Adrenal gland (tissue), 5 donors: ENCODE measurements around the gene MRGPRF.

ENCODE experiments used
- POLR2A ChIP-seq, 2 donors: fragments of 450-650 bp; IDR thresholded peaks; one replicate each; pipeline ENCODE4 v1.6.1; 2017; ENCODE audit warnings: antibody characterized with exemption in 2 of 2, mild to moderate bottlenecking in 2 of 2, moderate library complexity in 1 of 2
- TF ChIP-seq, protein P1 (sequence below), 6 experiments: fragments of 450-650 bp in 4 of 6; fragments of 200-600 bp in 2 of 6; sonication (generic) in 1 of 6; IDR thresholded peaks; 1 replicate in 5 of 6; 2 replicates in 1 of 6; pipeline versions ENCODE4 v1.5.1 to v1.8.0; 2016 to 2021; ENCODE audit warnings: antibody characterized with exemption in 6 of 6, mild to moderate bottlenecking in 2 of 6, moderate library complexity in 1 of 6
- donor health status: DM: no; HTN: no; CAD: no.

- TF ChIP-seq, protein P1, sequence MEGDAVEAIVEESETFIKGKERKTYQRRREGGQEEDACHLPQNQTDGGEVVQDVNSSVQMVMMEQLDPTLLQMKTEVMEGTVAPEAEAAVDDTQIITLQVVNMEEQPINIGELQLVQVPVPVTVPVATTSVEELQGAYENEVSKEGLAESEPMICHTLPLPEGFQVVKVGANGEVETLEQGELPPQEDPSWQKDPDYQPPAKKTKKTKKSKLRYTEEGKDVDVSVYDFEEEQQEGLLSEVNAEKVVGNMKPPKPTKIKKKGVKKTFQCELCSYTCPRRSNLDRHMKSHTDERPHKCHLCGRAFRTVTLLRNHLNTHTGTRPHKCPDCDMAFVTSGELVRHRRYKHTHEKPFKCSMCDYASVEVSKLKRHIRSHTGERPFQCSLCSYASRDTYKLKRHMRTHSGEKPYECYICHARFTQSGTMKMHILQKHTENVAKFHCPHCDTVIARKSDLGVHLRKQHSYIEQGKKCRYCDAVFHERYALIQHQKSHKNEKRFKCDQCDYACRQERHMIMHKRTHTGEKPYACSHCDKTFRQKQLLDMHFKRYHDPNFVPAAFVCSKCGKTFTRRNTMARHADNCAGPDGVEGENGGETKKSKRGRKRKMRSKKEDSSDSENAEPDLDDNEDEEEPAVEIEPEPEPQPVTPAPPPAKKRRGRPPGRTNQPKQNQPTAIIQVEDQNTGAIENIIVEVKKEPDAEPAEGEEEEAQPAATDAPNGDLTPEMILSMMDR (IDR thresholded peaks at IDR 0.05): no peak
- TF ChIP-seq POLR2A (IDR thresholded peaks at IDR 0.05): no peak
Measured at GRCh38 chr11:69024509-69024908, 11.5 kb upstream of the MRGPRF start.
